ENCODE measurements around the gene MGAT2.

- TF ChIP-seq CTCF (IDR thresholded peaks at IDR 0.05) (no peak), EZH2 (IDR thresholded peaks at IDR 0.05) (no peak)
Measured at GRCh38 chr14:49607583-49607982, 13.0 kb upstream of the MGAT2 start.
